Epithelial cell of esophagus (primary cell): ENCODE measurements around the gene IFT172.
"Not testable (repeated sequence)": the region's sequence is repeated elsewhere in the genome, so short reads cannot be mapped to it uniquely, and the experiment has no call there.

Source experiments
- DNase-seq: peaks from one replicate; pipeline ENCODE4 v3.0.0; 2010; ENCODE audit warnings: low read depth
- H3K4me3 ChIP-seq: 2 replicates; pipeline ENCODE4 v1.5.1; 2011; ENCODE audit warnings: mild to moderate bottlenecking, low read length, control low read depth
- TF ChIP-seq, protein P1 (sequence below): IDR thresholded peaks from 2 replicates; pipeline ENCODE4 v1.5.1; 2011; ENCODE audit warnings: low read depth, mild to moderate bottlenecking, low read length, control low read depth, inconsistent platforms; ENCODE audit not compliant: insufficient read depth; ENCODE audit errors: missing control alignments

The IFT172 gene

DNA sequence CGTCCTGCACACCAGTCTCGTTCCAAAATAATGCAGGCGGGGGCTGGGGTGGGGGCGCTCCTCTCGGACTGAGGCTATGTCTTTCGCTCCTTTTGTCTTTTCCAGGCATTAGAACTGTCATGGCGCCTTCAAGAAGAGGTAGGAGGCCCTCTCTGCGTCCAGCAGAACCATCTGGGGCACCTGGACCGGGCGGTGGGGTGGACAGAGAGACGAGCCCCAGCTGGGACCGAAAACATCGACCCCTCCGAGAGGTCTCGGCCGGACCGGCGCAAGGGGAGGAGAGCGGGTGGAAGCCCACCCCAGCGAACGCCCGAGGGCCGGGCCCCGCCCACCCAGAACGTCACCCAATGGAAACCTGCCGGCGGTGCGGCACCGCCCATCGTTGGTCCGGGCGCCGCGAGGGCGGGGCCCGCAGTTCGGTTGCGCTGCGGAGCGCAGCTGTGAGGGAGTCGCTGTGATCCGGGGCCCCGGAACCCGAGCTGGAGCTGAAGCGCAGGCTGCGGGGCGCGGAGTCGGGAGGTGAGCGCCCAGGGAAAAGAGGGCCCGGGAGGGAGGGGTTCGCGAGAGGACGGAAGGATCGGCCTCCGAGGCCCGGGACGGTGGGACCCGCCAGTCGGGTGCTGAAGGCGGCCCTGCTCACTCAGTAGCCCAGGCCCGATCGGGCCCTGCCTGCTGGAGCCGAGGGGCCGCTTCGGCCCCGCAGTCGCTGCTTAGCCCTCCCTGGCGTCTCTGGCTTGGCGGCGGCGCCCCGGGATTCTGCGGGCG is 61.1 kb downstream of the IFT172 start, which contains the start of gene NRBP1:
TSS of gene NRBP1 (plus strand) at position 419 of the 765 bp plus-strand sequence. CDS start 4,643 bp downstream, outside the sequence.
- peak within 1 kb of the TSS; percentile 85 for H3K4me3 ChIP-seq
- TF ChIP-seq, protein P1, sequence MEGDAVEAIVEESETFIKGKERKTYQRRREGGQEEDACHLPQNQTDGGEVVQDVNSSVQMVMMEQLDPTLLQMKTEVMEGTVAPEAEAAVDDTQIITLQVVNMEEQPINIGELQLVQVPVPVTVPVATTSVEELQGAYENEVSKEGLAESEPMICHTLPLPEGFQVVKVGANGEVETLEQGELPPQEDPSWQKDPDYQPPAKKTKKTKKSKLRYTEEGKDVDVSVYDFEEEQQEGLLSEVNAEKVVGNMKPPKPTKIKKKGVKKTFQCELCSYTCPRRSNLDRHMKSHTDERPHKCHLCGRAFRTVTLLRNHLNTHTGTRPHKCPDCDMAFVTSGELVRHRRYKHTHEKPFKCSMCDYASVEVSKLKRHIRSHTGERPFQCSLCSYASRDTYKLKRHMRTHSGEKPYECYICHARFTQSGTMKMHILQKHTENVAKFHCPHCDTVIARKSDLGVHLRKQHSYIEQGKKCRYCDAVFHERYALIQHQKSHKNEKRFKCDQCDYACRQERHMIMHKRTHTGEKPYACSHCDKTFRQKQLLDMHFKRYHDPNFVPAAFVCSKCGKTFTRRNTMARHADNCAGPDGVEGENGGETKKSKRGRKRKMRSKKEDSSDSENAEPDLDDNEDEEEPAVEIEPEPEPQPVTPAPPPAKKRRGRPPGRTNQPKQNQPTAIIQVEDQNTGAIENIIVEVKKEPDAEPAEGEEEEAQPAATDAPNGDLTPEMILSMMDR = no peak
- DNase-seq = peak; percentile 90

DNA sequence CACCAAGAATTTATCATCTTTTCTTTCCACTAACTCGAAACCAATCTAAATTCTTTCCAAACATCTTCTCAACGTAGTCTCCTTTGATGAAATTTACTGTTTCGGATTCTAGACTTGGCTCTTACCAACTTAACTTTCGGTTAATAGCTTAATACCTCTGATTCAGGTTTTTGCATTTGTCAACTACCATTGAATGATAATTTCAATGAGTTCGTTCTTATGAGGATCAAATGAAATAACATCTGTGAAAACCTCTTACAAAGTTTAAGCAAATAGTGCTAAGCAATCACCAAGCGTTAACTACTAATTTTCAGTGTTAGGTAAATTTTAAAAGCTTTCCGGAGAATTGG is 61.7 kb downstream of the IFT172 start:
- peak overlapping the region; percentile 85 for H3K4me3 ChIP-seq
- TF ChIP-seq, protein P1 = no peak
- no peak for DNase-seq

DNA sequence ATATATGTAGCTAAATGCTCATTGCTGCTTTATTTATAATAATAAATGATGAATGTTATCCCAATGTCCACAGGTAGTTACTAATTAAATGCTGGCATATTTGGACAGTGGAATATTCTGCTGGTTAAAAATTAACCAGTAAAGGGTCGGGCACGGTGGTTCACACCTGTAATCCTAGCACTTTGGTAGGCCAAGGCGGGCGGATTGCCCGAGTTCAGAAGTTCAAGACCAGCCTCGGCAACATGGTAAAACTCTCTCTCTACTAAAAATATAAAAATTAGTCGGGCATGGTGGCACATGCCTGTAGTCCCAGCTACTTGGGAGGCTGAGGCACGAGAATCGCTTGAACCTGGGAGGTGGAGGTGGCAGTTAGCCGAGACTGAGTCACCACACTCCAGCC is 64.5 kb downstream of the IFT172 start:
- not testable (repeated sequence) for DNase-seq

DNA sequence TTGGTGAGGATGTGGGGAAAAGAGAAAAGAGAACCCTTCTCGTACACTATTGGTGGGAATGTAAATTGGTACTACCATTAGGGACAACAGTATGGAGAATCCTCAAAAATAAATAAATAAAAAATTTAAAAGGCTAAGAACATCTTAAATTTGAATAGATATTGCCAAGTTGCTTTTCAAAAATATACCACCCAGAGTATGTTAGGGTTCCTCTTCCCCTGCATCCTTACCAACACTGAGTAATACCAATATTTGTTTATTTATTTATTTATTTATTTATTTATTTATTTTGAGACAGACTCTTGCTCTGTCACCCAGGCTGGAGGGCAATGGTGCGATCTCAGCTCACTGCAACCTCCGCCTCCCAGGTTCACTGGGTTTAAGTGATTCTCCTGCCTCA is 66.6 kb downstream of the IFT172 start:
- H3K4me3 ChIP-seq = no peak overlapping the region
- no peak for DNase-seq
- TF ChIP-seq, protein P1 = no peak

More for the DNA sequence above, 64.5 kb downstream of the IFT172 start:
- not testable (repeated sequence) for H3K4me3 ChIP-seq

DNA sequence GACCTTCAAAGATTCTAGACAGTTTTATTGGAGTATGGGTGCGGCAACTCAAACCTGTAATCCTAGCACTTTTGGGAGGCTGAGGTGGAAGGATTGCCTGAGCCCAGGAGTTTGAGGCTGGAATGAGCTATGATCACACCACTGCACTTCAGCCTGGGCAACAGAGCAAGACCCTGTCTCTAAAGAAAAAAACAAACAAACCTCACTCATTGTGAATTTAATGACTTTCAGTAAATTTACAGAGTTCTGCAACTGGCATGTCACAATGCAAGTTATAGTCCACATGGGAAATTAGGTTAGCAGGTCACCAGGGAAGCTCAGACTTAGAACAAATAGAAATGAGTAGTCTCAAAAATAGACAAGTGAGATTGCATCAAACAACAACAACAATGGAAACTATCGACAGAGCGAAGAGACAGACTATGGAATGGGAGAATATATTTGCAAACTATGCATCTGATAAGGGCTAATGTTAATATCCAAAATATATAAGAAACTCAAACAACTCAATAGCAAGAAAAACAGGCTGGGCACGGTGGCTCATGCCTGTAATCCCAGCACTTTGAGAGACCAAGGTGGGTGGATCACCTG is 67.8 kb downstream of the IFT172 start:
- TF ChIP-seq, protein P1 = no peak
- DNase-seq = no peak
- no peak overlapping the region for H3K4me3 ChIP-seq

DNA sequence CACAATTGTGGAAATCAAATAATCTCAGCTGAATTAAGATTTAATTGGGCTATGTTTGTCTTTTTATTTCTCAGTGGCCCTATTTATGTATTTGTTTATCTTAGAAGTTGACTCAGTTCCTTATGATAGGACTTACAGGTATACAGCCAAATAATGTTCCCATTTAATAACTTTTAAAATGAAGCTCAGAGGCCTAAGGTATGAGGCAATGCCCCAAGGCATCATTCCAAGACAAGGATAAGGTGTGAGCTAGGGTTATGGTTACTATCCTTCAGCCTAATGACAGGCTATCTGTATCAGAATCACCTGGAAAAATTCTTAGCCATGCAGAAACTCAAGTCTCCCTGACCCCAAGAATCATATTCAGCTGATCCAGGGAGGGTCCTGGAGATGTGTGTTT is 68.5 kb downstream of the IFT172 start:
- TF ChIP-seq, protein P1 = no peak
- no peak overlapping the region for H3K4me3 ChIP-seq
- DNase-seq = peak; percentile 48

DNA sequence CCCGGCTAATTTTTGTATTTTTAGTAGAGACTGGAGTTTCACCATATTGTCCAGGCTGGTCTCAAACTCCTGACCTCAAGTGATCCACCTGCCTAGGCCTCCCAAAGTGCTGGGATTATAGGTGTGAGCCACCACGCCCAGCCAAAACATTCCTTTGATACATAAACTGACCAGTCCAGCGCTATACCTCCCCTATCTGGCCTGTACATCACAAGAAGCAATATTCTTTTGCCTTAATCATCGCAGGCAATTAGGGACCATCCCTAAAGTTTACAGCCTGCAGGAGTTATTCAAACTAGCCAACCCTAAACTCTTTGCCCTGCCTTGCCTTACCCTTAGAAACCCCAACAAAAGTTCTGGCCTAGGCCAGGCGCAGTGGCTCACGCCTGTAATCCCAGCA is 73.4 kb downstream of the IFT172 start:
- TF ChIP-seq, protein P1 = no peak
- no peak overlapping the region for H3K4me3 ChIP-seq
- DNase-seq = no peak
